ENCODE data around the gene VPS35L. TPM values are rescaled to one million over a fixed set of nuclear protein-coding genes. Genes with fewer than 3 reads are reported as not detected.

Gene VPS35L
- total RNA-seq, 2 experiments from 2014 or later = 25.8 to 28.3 TPM

GRCh38 chr16:19605701-19606100 is 50.2 kb downstream of the VPS35L start:
- Mint-ChIP-seq H3K27ac (no peak overlapping the region), H3K9me3 (peaks cover 4% of the 10 kb centered on the region), H3K4me1 (ENCODE audit: low read depth) (no peaks in the 10 kb centered on the region), H3K27me3 (no peaks in the 10 kb centered on the region), H3K36me3 (ENCODE audit: low read depth) (peaks cover 86% of the 10 kb centered on the region), H3K4me3 (no peak overlapping the region)
- Histone ChIP-seq H3K36me3 (ENCODE audit: insufficient read depth, low read length) (peaks cover 51% of the 10 kb centered on the region), H3K4me3 (ENCODE audit: low read length) (no peak overlapping the region), H3K9me3 (ENCODE audit: control insufficient read depth in 1 of 2, insufficient read depth in 1 of 2, low read length in 2 of 2) (no peaks in the 10 kb centered on the region), H3K4me1 (ENCODE audit: insufficient read depth, low read length) (no peaks in the 10 kb centered on the region), H3K27ac (ENCODE audit: low read depth in 1 of 2, low read length in 2 of 2) (no peak overlapping the region), H3K27me3 (ENCODE audit: control insufficient read depth in 1 of 2, insufficient read depth in 2 of 2, low read length in 2 of 2) (no peaks in the 10 kb centered on the region)
- ATAC-seq (ENCODE audit: poor library complexity) (no peak), DNase-seq (no peak)
- POLR2A ChIA-PET = interaction anchor here (0.6 kb wide), 1 partner anchor 12 kb away, joined by 3 read pairs; no protein-coding TSS in a partner anchor
- intact Hi-C loops (cut with DNase I, micrococcal nuclease) = no loop called here
- no peak for TF ChIP-seq CTCF (IDR thresholded peaks at IDR 0.05)
- CTCF ChIA-PET = interaction anchor here (0.8 kb wide), 1 partner anchor 302 kb away, joined by 3 read pairs; no protein-coding TSS in a partner anchor

- peaks cover 52% of the 10 kb centered on the region for H3K36me3 ChIP-seq (ENCODE audit: insufficient read depth, low read length)
- Mint-ChIP-seq H3K36me3 (ENCODE audit: low read depth) (peaks cover 87% of the 10 kb centered on the region), H3K4me1 (ENCODE audit: low read depth) (no peaks in the 10 kb centered on the region), H3K9me3 (peaks cover 4% of the 10 kb centered on the region), H3K27ac (no peak overlapping the region), H3K4me3 (no peak overlapping the region), H3K27me3 (no peaks in the 10 kb centered on the region)
- no peak overlapping the region for H3K4me3 ChIP-seq (ENCODE audit: low read length)
- ChIA-PET CTCF (no interaction called here), POLR2A (no interaction called here)
- intact Hi-C loops (cut with DNase I, micrococcal nuclease) = no loop called here
- no peaks in the 10 kb centered on the region for H3K9me3 ChIP-seq (ENCODE audit: control insufficient read depth in 1 of 2, insufficient read depth in 1 of 2, low read length in 2 of 2)
- ATAC-seq (ENCODE audit: poor library complexity) = no peak
- H3K4me1 ChIP-seq (ENCODE audit: insufficient read depth, low read length) = no peaks in the 10 kb centered on the region
- no peak for TF ChIP-seq CTCF (IDR thresholded peaks at IDR 0.05)
- no peaks in the 10 kb centered on the region for H3K27me3 ChIP-seq (ENCODE audit: control insufficient read depth in 1 of 2, insufficient read depth in 2 of 2, low read length in 2 of 2)
- no peak for DNase-seq
- H3K27ac ChIP-seq (ENCODE audit: low read depth in 1 of 2, low read length in 2 of 2) = no peak overlapping the region
Observed at GRCh38 chr16:19607616-19608280, 52.2 kb downstream of the VPS35L start.

GRCh38 chr16:19609359-19609758 is 53.9 kb downstream of the VPS35L start:
- Mint-ChIP-seq H3K36me3 (ENCODE audit: low read depth) (peaks cover 87% of the 10 kb centered on the region), H3K27me3 (no peaks in the 10 kb centered on the region), H3K4me3 (no peak overlapping the region), H3K4me1 (ENCODE audit: low read depth) (no peaks in the 10 kb centered on the region), H3K9me3 (peaks cover 4% of the 10 kb centered on the region), H3K27ac (no peak overlapping the region)
- CTCF ChIA-PET = interaction anchor here (1.0 kb wide), 1 partner anchor 277 kb away, joined by 3 read pairs; no protein-coding TSS in a partner anchor
- no peaks in the 10 kb centered on the region for H3K27me3 ChIP-seq (ENCODE audit: control insufficient read depth in 1 of 2, insufficient read depth in 2 of 2, low read length in 2 of 2)
- TF ChIP-seq CTCF (IDR thresholded peaks at IDR 0.05) = no peak
- POLR2A ChIA-PET = no interaction called here
- H3K4me3 ChIP-seq (ENCODE audit: low read length) = no peak overlapping the region
- no peak overlapping the region for H3K27ac ChIP-seq (ENCODE audit: low read depth in 1 of 2, low read length in 2 of 2)
- peaks cover 48% of the 10 kb centered on the region for H3K36me3 ChIP-seq (ENCODE audit: insufficient read depth, low read length)
- DNase-seq (no peak), ATAC-seq (ENCODE audit: poor library complexity) (no peak)
- no peaks in the 10 kb centered on the region for H3K4me1 ChIP-seq (ENCODE audit: insufficient read depth, low read length)
- H3K9me3 ChIP-seq (ENCODE audit: control insufficient read depth in 1 of 2, insufficient read depth in 1 of 2, low read length in 2 of 2) = no peaks in the 10 kb centered on the region
- intact Hi-C loops (cut with DNase I, micrococcal nuclease) = no loop called here

Data from CD4-positive, alpha-beta T cell (primary cell).